ENCODE measurements around the gene FYN. TPM values are rescaled to one million over a fixed set of nuclear protein-coding genes. Genes with fewer than 3 reads are reported as not detected.

Gene FYN
- total and polyA plus RNA-seq, 2 of the 4 experiments (the other 2 are of a cell fraction) = 30.8 to 36.4 TPM

DNA sequence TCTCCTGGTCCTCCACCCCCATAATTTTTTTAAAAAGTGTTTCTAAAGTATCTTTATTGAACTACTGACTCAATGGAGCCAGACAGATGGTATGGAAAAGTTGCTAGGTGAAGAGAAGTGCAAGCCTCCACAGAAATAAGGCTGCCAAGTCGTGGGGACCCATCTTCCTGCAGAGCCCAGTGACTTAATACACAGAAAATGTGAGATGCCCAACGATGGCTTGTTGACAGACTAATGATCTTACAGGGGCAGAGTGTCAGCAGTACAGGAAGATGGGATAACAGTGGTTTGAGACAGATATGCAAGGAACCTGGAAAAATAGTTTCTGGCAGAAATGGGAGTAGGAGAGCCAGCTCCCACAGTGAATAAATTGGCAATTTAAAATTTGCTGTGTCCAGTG is 43.3 kb downstream of the FYN start:
- no peak overlapping the region for H3K27ac ChIP-seq (ENCODE audit: insufficient read depth, low read length)
- H3K4me1 ChIP-seq (ENCODE audit: control insufficient read depth, insufficient read depth, low read length) = peaks cover 12% of the 10 kb centered on the region
- H4K8ac ChIP-seq (ENCODE audit: low read depth in 2 of 2, low read length in 2 of 2) = no peak overlapping the region
- H3K36me3 ChIP-seq (ENCODE audit: control insufficient read depth, insufficient read depth, low read length) = peaks cover 2% of the 10 kb centered on the region; the same call in 1 of the 2 replicates
- ATAC-seq (ENCODE audit: low read depth) (no peak), DNase-seq (no peak)
- ChIA-PET CTCF (no interaction called here), POLR2A (ENCODE audit: unreplicated experiment) (no interaction called here)
- WGBS, 2 experiments (ENCODE audit: extremely low coverage in 2 of 2, insufficient read length in 1 of 2) = 0% methylated on average over 1 of the region's 2 CpGs; no CpG with 5 or more reads in 1 of the 2 experiments
- no peaks in the 10 kb centered on the region for H3K9me3 ChIP-seq (ENCODE audit: control insufficient read depth, insufficient read depth, low read length)
- no peak overlapping the region for H2BK15ac ChIP-seq (ENCODE audit: low read depth, low read length)
- H3K14ac ChIP-seq (replicated peaks; ENCODE audit: low read depth, low read length) = 0 out of 2 replicates have a peak overlapping the region, but pooled peaks have one; percentile 10
- H3K4me3 ChIP-seq (ENCODE audit: insufficient read depth, low read depth, low read length) = no peak overlapping the region
- H4K5ac ChIP-seq (ENCODE audit: low read depth, low read length) = no peak overlapping the region
- H2AFZ ChIP-seq (replicated peaks; ENCODE audit: low read length, poor library complexity) = no peak overlapping the region
- no peak overlapping the region for H3K56ac ChIP-seq (ENCODE audit: extremely low read depth, insufficient read depth, low read length)
- H2AK5ac ChIP-seq (ENCODE audit: low read depth, low read length) = no peak overlapping the region
- no peaks in the 10 kb centered on the region for H4K20me1 ChIP-seq (ENCODE audit: insufficient read depth, low read length)
- no peak overlapping the region for H2BK20ac ChIP-seq (ENCODE audit: low read depth, low read length)
- BruUV-seq (replicated peaks) = no TSS peak
- H3K27me3 ChIP-seq (ENCODE audit: control insufficient read depth, insufficient read depth, low read length) = no peaks in the 10 kb centered on the region
- H3K79me1 ChIP-seq (ENCODE audit: low read depth in 1 of 2, low read length in 2 of 2) = peaks cover 7 to 18% of the 10 kb centered on the region in 2 experiments; a peak in 3 of 4 replicates
- no peak overlapping the region; the same call in 1 of the 2 replicates for H3K23ac ChIP-seq (ENCODE audit: low read depth, low read length)
- TF ChIP-seq RFX5 (IDR thresholded peaks at IDR 0.05; ENCODE audit: low read depth, low read length) (no peak), POLR2A (IDR thresholded peaks at IDR 0.05; ENCODE audit: low read depth, low read length) (no peak), MAFK (IDR thresholded peaks at IDR 0.05; ENCODE audit: low read depth, low read length) (no peak), CEBPB (IDR thresholded peaks at IDR 0.05; ENCODE audit: low read depth, low read length) (no peak), RCOR1 (IDR thresholded peaks at IDR 0.05; ENCODE audit: insufficient replicate concordance, low read length) (no peak), NFE2L2 (IDR thresholded peaks at IDR 0.05; ENCODE audit: low read depth, low read length) (no peak), CHD1 (IDR thresholded peaks at IDR 0.05; ENCODE audit: low read depth, low read length) (no peak), BHLHE40 (IDR thresholded peaks at IDR 0.05; ENCODE audit: low read depth, low read length) (no peak), MXI1 (IDR thresholded peaks at IDR 0.05; ENCODE audit: borderline replicate concordance, low read depth, low read length) (no peak), RAD21 (IDR thresholded peaks at IDR 0.05; ENCODE audit: low read length) (no peak), FOS (IDR thresholded peaks at IDR 0.05; ENCODE audit: low read depth, low read length) (no peak), MAZ (IDR thresholded peaks at IDR 0.05; ENCODE audit: borderline replicate concordance, low read depth, low read length) (no peak), SMC3 (IDR thresholded peaks at IDR 0.05; ENCODE audit: low read depth, low read length) (no peak)
- TF ChIP-seq, protein P1, sequence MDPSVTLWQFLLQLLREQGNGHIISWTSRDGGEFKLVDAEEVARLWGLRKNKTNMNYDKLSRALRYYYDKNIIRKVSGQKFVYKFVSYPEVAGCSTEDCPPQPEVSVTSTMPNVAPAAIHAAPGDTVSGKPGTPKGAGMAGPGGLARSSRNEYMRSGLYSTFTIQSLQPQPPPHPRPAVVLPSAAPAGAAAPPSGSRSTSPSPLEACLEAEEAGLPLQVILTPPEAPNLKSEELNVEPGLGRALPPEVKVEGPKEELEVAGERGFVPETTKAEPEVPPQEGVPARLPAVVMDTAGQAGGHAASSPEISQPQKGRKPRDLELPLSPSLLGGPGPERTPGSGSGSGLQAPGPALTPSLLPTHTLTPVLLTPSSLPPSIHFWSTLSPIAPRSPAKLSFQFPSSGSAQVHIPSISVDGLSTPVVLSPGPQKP (IDR thresholded peaks at IDR 0.05; ENCODE audit: borderline replicate concordance, low read depth, low read length) = no peak
- TF ChIP-seq, protein P2, sequence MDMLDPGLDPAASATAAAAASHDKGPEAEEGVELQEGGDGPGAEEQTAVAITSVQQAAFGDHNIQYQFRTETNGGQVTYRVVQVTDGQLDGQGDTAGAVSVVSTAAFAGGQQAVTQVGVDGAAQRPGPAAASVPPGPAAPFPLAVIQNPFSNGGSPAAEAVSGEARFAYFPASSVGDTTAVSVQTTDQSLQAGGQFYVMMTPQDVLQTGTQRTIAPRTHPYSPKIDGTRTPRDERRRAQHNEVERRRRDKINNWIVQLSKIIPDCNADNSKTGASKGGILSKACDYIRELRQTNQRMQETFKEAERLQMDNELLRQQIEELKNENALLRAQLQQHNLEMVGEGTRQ (IDR thresholded peaks at IDR 0.05; ENCODE audit: low read depth, low read length) = no peak
- TF ChIP-seq, protein P3, sequence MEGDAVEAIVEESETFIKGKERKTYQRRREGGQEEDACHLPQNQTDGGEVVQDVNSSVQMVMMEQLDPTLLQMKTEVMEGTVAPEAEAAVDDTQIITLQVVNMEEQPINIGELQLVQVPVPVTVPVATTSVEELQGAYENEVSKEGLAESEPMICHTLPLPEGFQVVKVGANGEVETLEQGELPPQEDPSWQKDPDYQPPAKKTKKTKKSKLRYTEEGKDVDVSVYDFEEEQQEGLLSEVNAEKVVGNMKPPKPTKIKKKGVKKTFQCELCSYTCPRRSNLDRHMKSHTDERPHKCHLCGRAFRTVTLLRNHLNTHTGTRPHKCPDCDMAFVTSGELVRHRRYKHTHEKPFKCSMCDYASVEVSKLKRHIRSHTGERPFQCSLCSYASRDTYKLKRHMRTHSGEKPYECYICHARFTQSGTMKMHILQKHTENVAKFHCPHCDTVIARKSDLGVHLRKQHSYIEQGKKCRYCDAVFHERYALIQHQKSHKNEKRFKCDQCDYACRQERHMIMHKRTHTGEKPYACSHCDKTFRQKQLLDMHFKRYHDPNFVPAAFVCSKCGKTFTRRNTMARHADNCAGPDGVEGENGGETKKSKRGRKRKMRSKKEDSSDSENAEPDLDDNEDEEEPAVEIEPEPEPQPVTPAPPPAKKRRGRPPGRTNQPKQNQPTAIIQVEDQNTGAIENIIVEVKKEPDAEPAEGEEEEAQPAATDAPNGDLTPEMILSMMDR (conservative IDR thresholded peaks at IDR 0.05; ENCODE audit: low read depth, low read length) = no peak
- H3K9ac ChIP-seq (ENCODE audit: low read depth, low read length) = no peak overlapping the region
- no peak overlapping the region for H3K18ac ChIP-seq (ENCODE audit: low read depth, low read length)
- dilution Hi-C loops (cut with HindIII; ENCODE audit: low sequenced_read_pairs, unreplicated experiment) (no loop called here), in situ Hi-C loops (cut with MboI; ENCODE audit: low sequenced_read_pairs) (no loop called here), intact Hi-C loops (cut with micrococcal nuclease) (no loop called here)
- peaks cover 11% of the 10 kb centered on the region; the same call in 1 of the 2 replicates for H3K9me1 ChIP-seq (ENCODE audit: insufficient read depth, low read length)
- H4K91ac ChIP-seq (ENCODE audit: insufficient read depth, low read depth, low read length) = no peak overlapping the region
- H2AK9ac ChIP-seq (replicated peaks; ENCODE audit: low read depth, low read length, poor library complexity) = no peak overlapping the region
- H2BK5ac ChIP-seq (ENCODE audit: low read depth, low read length, poor library complexity, severe bottlenecking) = no peak overlapping the region
- H2BK120ac ChIP-seq (ENCODE audit: low read depth, low read length) = no peak overlapping the region
- no peak overlapping the region for H3K4me2 ChIP-seq (ENCODE audit: low read depth, low read length)
- no peak overlapping the region; the same call in 1 of the 2 replicates for H3K4ac ChIP-seq (ENCODE audit: low read depth, low read length)

Measured in IMR-90 (cell line).